ENCODE data around the gene VEPH1.
"Not testable (repeated sequence)": the region's sequence is repeated elsewhere in the genome, so short reads cannot be mapped to it uniquely, and the experiment has no call there.

The VEPH1 gene

DNA sequence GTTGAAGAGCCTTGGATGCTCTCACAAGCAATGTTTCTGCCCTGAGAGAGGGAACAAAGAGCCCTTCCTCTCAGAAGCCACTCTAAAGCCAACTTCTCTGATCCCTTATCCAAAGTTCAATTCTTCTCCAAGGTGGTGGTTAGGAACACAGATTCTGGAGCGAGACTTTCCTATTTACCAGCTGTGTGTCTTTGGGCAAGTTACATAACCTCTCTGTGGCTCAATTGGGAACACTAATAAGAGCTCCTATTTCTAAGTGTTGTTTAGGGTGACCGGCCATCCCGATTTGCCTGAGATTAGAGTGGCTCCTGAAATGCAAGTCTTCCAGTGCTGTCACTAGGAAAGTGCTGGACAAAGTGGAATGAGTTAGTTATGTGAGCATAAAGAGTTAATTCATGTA, 175.4 kb downstream of the VEPH1 start:
- ChIA-PET CTCF (no interaction called here), POLR2A (no interaction called here)
- H3K27ac ChIP-seq (ENCODE audit: insufficient read depth in 1 of 2, low read depth in 1 of 2, low read length in 2 of 2, poor library complexity in 1 of 2, severe bottlenecking in 2 of 2): no peak overlapping the region
- H3K9me3 ChIP-seq (ENCODE audit: control extremely low read depth in 1 of 5, control insufficient read depth in 4 of 5, insufficient read depth in 2 of 5, low read depth in 1 of 5, low read length in 4 of 5): no peaks in the 10 kb centered on the region
- 89% methylated on average over 2 of the region's 3 CpGs for WGBS (ENCODE audit: insufficient coverage)
- no peaks in the 10 kb centered on the region for H3K27me3 ChIP-seq (replicated peaks in 2 of 5; ENCODE audit: control insufficient read depth in 4 of 5, insufficient read depth in 5 of 5, low read length in 4 of 5)
- no peak for DNase-seq
- H3K4me3 ChIP-seq (ENCODE audit: control insufficient read depth in 1 of 7, extremely low read depth in 1 of 7, insufficient read depth in 4 of 7, low read depth in 2 of 7, low read length in 6 of 7): no peak overlapping the region
- H3K4me1 ChIP-seq (ENCODE audit: control extremely low read depth in 1 of 4, control insufficient read depth in 4 of 4, insufficient read depth in 4 of 4, low read length in 3 of 4): no peaks in the 10 kb centered on the region
- H3K36me3 ChIP-seq (ENCODE audit: control insufficient read depth in 4 of 4, insufficient read depth in 4 of 4, low read length in 3 of 4): no peaks in the 10 kb centered on the region

DNA sequence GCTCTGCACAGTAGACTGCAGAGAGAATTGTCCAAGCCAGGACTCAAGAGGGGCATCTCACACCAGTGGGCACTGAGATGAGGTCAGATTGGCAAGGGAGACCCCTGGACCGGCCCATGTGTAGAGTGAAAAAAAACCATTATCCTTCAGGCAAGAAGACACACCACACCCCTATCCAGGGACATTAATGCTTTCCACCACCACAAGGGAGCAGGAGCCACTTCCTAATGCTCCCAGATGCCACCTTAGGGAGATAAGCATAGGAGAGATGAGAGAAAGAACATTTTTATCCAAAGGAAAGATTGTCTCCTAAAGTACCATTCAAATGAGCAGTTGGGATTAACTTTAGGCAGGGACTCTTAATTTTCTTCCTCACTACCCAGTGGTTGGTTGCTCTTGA, 176.2 kb downstream of the VEPH1 start:
- 80% methylated on average over 1 of the region's 1 CpG for WGBS (ENCODE audit: insufficient coverage)
- no peaks in the 10 kb centered on the region for H3K9me3 ChIP-seq (ENCODE audit: control extremely low read depth in 1 of 5, control insufficient read depth in 4 of 5, insufficient read depth in 2 of 5, low read depth in 1 of 5, low read length in 4 of 5)
- ChIA-PET CTCF (no interaction called here), POLR2A (no interaction called here)
- H3K27me3 ChIP-seq (replicated peaks in 2 of 5; ENCODE audit: control insufficient read depth in 4 of 5, insufficient read depth in 5 of 5, low read length in 4 of 5): no peaks in the 10 kb centered on the region
- H3K4me3 ChIP-seq (ENCODE audit: control insufficient read depth in 1 of 7, extremely low read depth in 1 of 7, insufficient read depth in 4 of 7, low read depth in 2 of 7, low read length in 6 of 7): no peak overlapping the region
- no peak for DNase-seq
- no peak overlapping the region for H3K27ac ChIP-seq (ENCODE audit: insufficient read depth in 1 of 2, low read depth in 1 of 2, low read length in 2 of 2, poor library complexity in 1 of 2, severe bottlenecking in 2 of 2)
- H3K36me3 ChIP-seq (ENCODE audit: control insufficient read depth in 4 of 4, insufficient read depth in 4 of 4, low read length in 3 of 4): no peaks in the 10 kb centered on the region
- H3K4me1 ChIP-seq (ENCODE audit: control extremely low read depth in 1 of 4, control insufficient read depth in 4 of 4, insufficient read depth in 4 of 4, low read length in 3 of 4): no peaks in the 10 kb centered on the region

DNA sequence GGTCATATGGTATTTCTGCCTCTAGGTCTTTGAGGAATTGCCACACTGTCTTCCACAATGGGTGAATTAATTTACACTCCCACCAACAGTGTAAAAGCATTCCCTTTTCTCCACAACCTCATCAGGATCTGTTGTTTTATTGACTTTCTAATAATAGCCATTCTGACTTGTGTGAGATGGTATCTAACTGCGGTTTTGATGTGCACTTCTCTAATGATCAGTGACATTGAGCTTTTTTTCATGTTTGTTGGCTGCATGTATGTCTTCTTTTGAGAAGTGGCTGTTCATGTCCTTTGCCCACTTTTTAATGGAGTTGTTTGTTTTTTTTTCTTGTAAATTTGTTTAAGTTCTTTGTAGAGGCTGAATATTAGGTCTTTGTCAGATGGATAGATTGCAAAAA, 178.3 kb downstream of the VEPH1 start:
- H3K4me1 ChIP-seq (ENCODE audit: control extremely low read depth in 1 of 4, control insufficient read depth in 4 of 4, insufficient read depth in 4 of 4, low read length in 3 of 4); H3K27ac ChIP-seq (ENCODE audit: insufficient read depth in 1 of 2, low read depth in 1 of 2, low read length in 2 of 2, poor library complexity in 1 of 2, severe bottlenecking in 2 of 2); H3K27me3 ChIP-seq (replicated peaks in 2 of 5; ENCODE audit: control insufficient read depth in 4 of 5, insufficient read depth in 5 of 5, low read length in 4 of 5); H3K9me3 ChIP-seq (ENCODE audit: control extremely low read depth in 1 of 5, control insufficient read depth in 4 of 5, insufficient read depth in 2 of 5, low read depth in 1 of 5, low read length in 4 of 5); H3K36me3 ChIP-seq (ENCODE audit: control insufficient read depth in 4 of 4, insufficient read depth in 4 of 4, low read length in 3 of 4); DNase-seq; H3K4me3 ChIP-seq (ENCODE audit: control insufficient read depth in 1 of 7, extremely low read depth in 1 of 7, insufficient read depth in 4 of 7, low read depth in 2 of 7, low read length in 6 of 7); POLR2A ChIA-PET: not testable (repeated sequence)
- WGBS (ENCODE audit: insufficient coverage): 100% methylated on average over 1 of the region's 1 CpG
- CTCF ChIA-PET: interaction anchor here (0.6 kb wide), 1 partner anchor 32 kb away, joined by 4 read pairs; no protein-coding TSS in a partner anchor

GRCh38 chr3:157323360-157323759, 179.9 kb downstream of the VEPH1 start:
- ChIA-PET CTCF (no interaction called here), POLR2A (no interaction called here)
- no peaks in the 10 kb centered on the region for H3K36me3 ChIP-seq (ENCODE audit: control insufficient read depth in 4 of 4, insufficient read depth in 4 of 4, low read length in 3 of 4)
- no peaks in the 10 kb centered on the region for H3K4me1 ChIP-seq (ENCODE audit: control extremely low read depth in 1 of 4, control insufficient read depth in 4 of 4, insufficient read depth in 4 of 4, low read length in 3 of 4)
- H3K4me3 ChIP-seq (ENCODE audit: control insufficient read depth in 1 of 7, extremely low read depth in 1 of 7, insufficient read depth in 4 of 7, low read depth in 2 of 7, low read length in 6 of 7): no peak overlapping the region
- no peaks in the 10 kb centered on the region for H3K9me3 ChIP-seq (ENCODE audit: control extremely low read depth in 1 of 5, control insufficient read depth in 4 of 5, insufficient read depth in 2 of 5, low read depth in 1 of 5, low read length in 4 of 5)
- no CpG with 5 or more reads among the region's 2 CpGs for WGBS (ENCODE audit: insufficient coverage)
- H3K27ac ChIP-seq (ENCODE audit: insufficient read depth in 1 of 2, low read depth in 1 of 2, low read length in 2 of 2, poor library complexity in 1 of 2, severe bottlenecking in 2 of 2): no peak overlapping the region
- H3K27me3 ChIP-seq (replicated peaks in 2 of 5; ENCODE audit: control insufficient read depth in 4 of 5, insufficient read depth in 5 of 5, low read length in 4 of 5): no peaks in the 10 kb centered on the region
- DNase-seq: no peak

DNA sequence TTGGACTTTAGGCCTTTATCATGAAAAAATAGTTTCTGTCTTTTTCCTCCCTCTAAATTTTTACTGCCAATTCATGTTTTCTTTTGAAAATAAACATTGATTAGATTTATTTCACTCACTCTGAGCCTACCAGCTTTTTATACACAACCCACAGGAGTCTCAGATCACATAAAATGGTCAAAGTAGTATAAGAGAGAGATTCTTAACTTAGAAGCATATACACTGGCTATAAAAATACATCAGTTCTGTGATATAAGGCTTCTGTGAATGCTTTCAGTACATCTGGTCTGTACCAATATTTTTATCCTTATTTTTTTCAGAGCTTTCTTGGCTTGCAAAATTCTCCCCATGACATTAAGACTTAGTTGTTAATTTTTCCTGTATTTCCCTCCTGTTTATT, 183.5 kb downstream of the VEPH1 start:
- no peak overlapping the region for H3K4me3 ChIP-seq (ENCODE audit: control insufficient read depth in 1 of 7, extremely low read depth in 1 of 7, insufficient read depth in 4 of 7, low read depth in 2 of 7, low read length in 6 of 7)
- no peaks in the 10 kb centered on the region for H3K36me3 ChIP-seq (ENCODE audit: control insufficient read depth in 4 of 4, insufficient read depth in 4 of 4, low read length in 3 of 4)
- CTCF ChIA-PET: no interaction called here
- H3K27me3 ChIP-seq (replicated peaks in 2 of 5; ENCODE audit: control insufficient read depth in 4 of 5, insufficient read depth in 5 of 5, low read length in 4 of 5): no peaks in the 10 kb centered on the region
- no peaks in the 10 kb centered on the region for H3K9me3 ChIP-seq (ENCODE audit: control extremely low read depth in 1 of 5, control insufficient read depth in 4 of 5, insufficient read depth in 2 of 5, low read depth in 1 of 5, low read length in 4 of 5)
- no peak overlapping the region for H3K27ac ChIP-seq (ENCODE audit: insufficient read depth in 1 of 2, low read depth in 1 of 2, low read length in 2 of 2, poor library complexity in 1 of 2, severe bottlenecking in 2 of 2)
- no peaks in the 10 kb centered on the region for H3K4me1 ChIP-seq (ENCODE audit: control extremely low read depth in 1 of 4, control insufficient read depth in 4 of 4, insufficient read depth in 4 of 4, low read length in 3 of 4)
- POLR2A ChIA-PET: no interaction called here
- no peak for DNase-seq

- no peaks in the 10 kb centered on the region for H3K4me1 ChIP-seq (ENCODE audit: control extremely low read depth in 1 of 4, control insufficient read depth in 4 of 4, insufficient read depth in 4 of 4, low read length in 3 of 4)
- DNase-seq: no peak
- ChIA-PET POLR2A (interaction anchor here (0.6 kb wide), 1 partner anchor 1517 kb away, joined by 4 read pairs; no protein-coding TSS in a partner anchor), CTCF (no interaction called here)
- no peaks in the 10 kb centered on the region for H3K27me3 ChIP-seq (replicated peaks in 2 of 5; ENCODE audit: control insufficient read depth in 4 of 5, insufficient read depth in 5 of 5, low read length in 4 of 5)
- no peaks in the 10 kb centered on the region for H3K9me3 ChIP-seq (ENCODE audit: control extremely low read depth in 1 of 5, control insufficient read depth in 4 of 5, insufficient read depth in 2 of 5, low read depth in 1 of 5, low read length in 4 of 5)
- no peak overlapping the region for H3K27ac ChIP-seq (ENCODE audit: insufficient read depth in 1 of 2, low read depth in 1 of 2, low read length in 2 of 2, poor library complexity in 1 of 2, severe bottlenecking in 2 of 2)
- WGBS (ENCODE audit: insufficient coverage): 93% methylated on average over 3 of the region's 5 CpGs
- H3K36me3 ChIP-seq (ENCODE audit: control insufficient read depth in 4 of 4, insufficient read depth in 4 of 4, low read length in 3 of 4): no peaks in the 10 kb centered on the region
- no peak overlapping the region for H3K4me3 ChIP-seq (ENCODE audit: control insufficient read depth in 1 of 7, extremely low read depth in 1 of 7, insufficient read depth in 4 of 7, low read depth in 2 of 7, low read length in 6 of 7)
Observed at GRCh38 chr3:157318639-157319288, 184.5 kb downstream of the VEPH1 start.

GRCh38 chr3:157317895-157318294, 185.3 kb downstream of the VEPH1 start:
- ChIA-PET CTCF (no interaction called here), POLR2A (no interaction called here)
- Histone ChIP-seq H3K27me3 (replicated peaks in 2 of 5; ENCODE audit: control insufficient read depth in 4 of 5, insufficient read depth in 5 of 5, low read length in 4 of 5) (no peaks in the 10 kb centered on the region), H3K4me3 (ENCODE audit: control insufficient read depth in 1 of 7, extremely low read depth in 1 of 7, insufficient read depth in 4 of 7, low read depth in 2 of 7, low read length in 6 of 7) (no peak overlapping the region), H3K4me1 (ENCODE audit: control extremely low read depth in 1 of 4, control insufficient read depth in 4 of 4, insufficient read depth in 4 of 4, low read length in 3 of 4) (no peaks in the 10 kb centered on the region), H3K9me3 (ENCODE audit: control extremely low read depth in 1 of 5, control insufficient read depth in 4 of 5, insufficient read depth in 2 of 5, low read depth in 1 of 5, low read length in 4 of 5) (no peaks in the 10 kb centered on the region), H3K27ac (ENCODE audit: insufficient read depth in 1 of 2, low read depth in 1 of 2, low read length in 2 of 2, poor library complexity in 1 of 2, severe bottlenecking in 2 of 2) (no peak overlapping the region), H3K36me3 (ENCODE audit: control insufficient read depth in 4 of 4, insufficient read depth in 4 of 4, low read length in 3 of 4) (no peaks in the 10 kb centered on the region)
- no peak for DNase-seq
- WGBS (ENCODE audit: insufficient coverage): 78% methylated on average over 1 of the region's 1 CpG
